A673 (cell line): Measurements from ENCODE around the gene FCN2. TPM values are rescaled to one million over a fixed set of nuclear protein-coding genes. Genes with fewer than 3 reads are reported as not detected.

Experiments
- BruUV-seq: library from RNA; stranded (reverse); fragments of 400-500 nt; replicated peaks from 2 replicates; lab custom pipeline; 2021; lab: Mats Ljungman, UMichigan
- CTCF ChIA-PET: fragments of 300-600 bp; sonication (Branson Sonifier 250); formaldehyde crosslinking; loops from one replicate; lab custom pipeline; 2022; ENCODE audit warnings: antibody characterized with exemption; lab: Charles Lee
- POLR2A ChIA-PET: fragments of 300-600 bp; sonication (Branson Sonifier 250); formaldehyde crosslinking; loops from one replicate; lab custom pipeline; 2022; ENCODE audit warnings: antibody characterized with exemption; ENCODE audit not compliant: low non-redundant PET; lab: Charles Lee
- DNase-seq: peaks from one replicate; pipeline ENCODE4 v3.0.0-alpha.2; 2015; ENCODE audit warnings: low spot score
- H3K27ac ChIP-seq: fragments of 200-600 bp; sonication (generic); 2 replicates; pipeline ENCODE4 v1.5.1; 2016; ENCODE audit warnings: mixed run types, low read depth, mild to moderate bottlenecking, mixed read lengths, antibody characterized with exemption, low read length; ENCODE audit not compliant: poor library complexity, severe bottlenecking
- H3K27me3 ChIP-seq: fragments of 200-600 bp; sonication (generic); replicated peaks from 2 replicates; pipeline ENCODE4 v1.6.1; 2017; ENCODE audit warnings: mixed run types, low read depth, mild to moderate bottlenecking, mixed read lengths, antibody characterized with exemption, low read length; ENCODE audit not compliant: insufficient read depth, poor library complexity
- H3K36me3 ChIP-seq: fragments of 200-600 bp; sonication (generic); 2 replicates; pipeline ENCODE4 v1.6.1; 2016; ENCODE audit warnings: mixed run types, mild to moderate bottlenecking, mixed read lengths, antibody characterized with exemption, low read length; ENCODE audit not compliant: insufficient read depth, poor library complexity, severe bottlenecking
- H3K4me1 ChIP-seq: fragments of 200-600 bp; sonication (generic); 2 replicates; pipeline ENCODE4 v1.6.1; 2017; ENCODE audit warnings: mixed run types, mild to moderate bottlenecking, mixed read lengths, antibody characterized with exemption, low read length; ENCODE audit not compliant: insufficient read depth, poor library complexity, severe bottlenecking
- H3K4me3 ChIP-seq: fragments of 200-600 bp; sonication (generic); 2 replicates; pipeline ENCODE4 v1.5.1; 2016; ENCODE audit warnings: low read depth, mixed run types, mild to moderate bottlenecking, mixed read lengths, low read length; ENCODE audit not compliant: poor library complexity, severe bottlenecking
- H3K9me3 ChIP-seq: fragments of 200-600 bp; sonication (generic); 2 replicates; pipeline ENCODE4 v1.6.1; 2016; ENCODE audit warnings: mixed run types, low read depth, mild to moderate bottlenecking, mixed read lengths, antibody characterized with exemption, low read length; ENCODE audit not compliant: poor library complexity, severe bottlenecking
- EZH2 ChIP-seq: fragments of 200-600 bp; sonication (generic); IDR thresholded peaks from 2 replicates; pipeline ENCODE4 v1.6.1; 2017; ENCODE audit warnings: borderline replicate concordance, low read depth, mild to moderate bottlenecking, mixed read lengths, antibody characterized with exemption, low read length; ENCODE audit not compliant: poor library complexity, severe bottlenecking
- intact Hi-C: fragments of 100-400 bp; cut with micrococcal nuclease; formaldehyde crosslinking; loops from one replicate; pipeline ENCODE4 v1.10.0; 2022; ENCODE audit not compliant: unreplicated experiment
- total RNA-seq: library from RNA; stranded (reverse); gene quantifications from 2 replicates; pipeline ENCODE4 v1.2.3, GENCODE V29; 2021
- TF ChIP-seq, protein P1 (sequence below): fragments of 300-800, 200-600 bp; sonication (generic); conservative IDR thresholded peaks from 2 replicates; pipeline ENCODE4 v1.5.1; 2017; ENCODE audit warnings: low read depth, mild to moderate bottlenecking, antibody characterized with exemption, low read length, moderate library complexity, mixed read lengths

FCN2 gene
- total RNA-seq, 1 experiment from 2014 or later = not detected

DNA sequence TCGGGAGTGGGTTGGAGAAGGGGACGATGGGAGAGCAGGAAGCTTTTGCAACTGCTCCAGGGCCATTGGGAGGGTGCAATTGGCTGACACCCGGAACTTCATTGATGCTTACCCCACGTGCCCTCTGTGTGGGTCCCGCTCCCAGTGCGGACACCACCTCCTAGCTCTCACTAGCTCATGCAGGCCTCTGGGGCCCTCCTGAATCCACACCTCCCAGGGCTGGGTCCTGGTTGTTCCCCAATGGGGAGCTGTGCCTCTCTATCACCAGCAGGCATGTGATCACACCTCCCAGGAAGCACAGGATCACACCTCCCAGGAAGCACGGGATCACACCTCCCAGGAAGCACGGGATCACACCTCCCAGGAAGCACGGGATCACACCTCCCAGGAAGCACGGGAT is 32.1 kb upstream of the FCN2 start:
- CTCF ChIA-PET = no interaction called here
- TF ChIP-seq, protein P1, sequence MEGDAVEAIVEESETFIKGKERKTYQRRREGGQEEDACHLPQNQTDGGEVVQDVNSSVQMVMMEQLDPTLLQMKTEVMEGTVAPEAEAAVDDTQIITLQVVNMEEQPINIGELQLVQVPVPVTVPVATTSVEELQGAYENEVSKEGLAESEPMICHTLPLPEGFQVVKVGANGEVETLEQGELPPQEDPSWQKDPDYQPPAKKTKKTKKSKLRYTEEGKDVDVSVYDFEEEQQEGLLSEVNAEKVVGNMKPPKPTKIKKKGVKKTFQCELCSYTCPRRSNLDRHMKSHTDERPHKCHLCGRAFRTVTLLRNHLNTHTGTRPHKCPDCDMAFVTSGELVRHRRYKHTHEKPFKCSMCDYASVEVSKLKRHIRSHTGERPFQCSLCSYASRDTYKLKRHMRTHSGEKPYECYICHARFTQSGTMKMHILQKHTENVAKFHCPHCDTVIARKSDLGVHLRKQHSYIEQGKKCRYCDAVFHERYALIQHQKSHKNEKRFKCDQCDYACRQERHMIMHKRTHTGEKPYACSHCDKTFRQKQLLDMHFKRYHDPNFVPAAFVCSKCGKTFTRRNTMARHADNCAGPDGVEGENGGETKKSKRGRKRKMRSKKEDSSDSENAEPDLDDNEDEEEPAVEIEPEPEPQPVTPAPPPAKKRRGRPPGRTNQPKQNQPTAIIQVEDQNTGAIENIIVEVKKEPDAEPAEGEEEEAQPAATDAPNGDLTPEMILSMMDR = no peak
- TF ChIP-seq EZH2 = no peak

DNA sequence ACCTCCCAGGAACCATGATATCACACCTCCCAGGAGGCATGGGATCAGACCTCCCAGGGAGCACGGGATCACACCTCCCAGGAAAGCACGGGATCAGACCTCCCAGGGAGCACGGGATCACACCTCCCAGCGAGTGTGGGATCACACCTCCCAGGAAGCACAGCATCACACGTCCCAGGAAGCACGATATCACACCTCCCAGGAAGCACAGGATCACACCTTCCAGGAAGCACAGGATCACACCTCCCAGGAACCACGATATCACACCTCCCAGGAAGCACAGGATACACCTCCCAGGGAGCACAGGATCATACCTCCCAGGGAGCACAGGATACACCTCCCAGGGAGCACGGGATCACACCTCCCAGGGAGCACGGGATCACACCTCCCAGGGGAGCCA is 30.0 kb upstream of the FCN2 start:
- H3K4me1 ChIP-seq = no peaks in the 10 kb centered on the region
- H3K9me3 ChIP-seq = peaks cover 9% of the 10 kb centered on the region
- no peak overlapping the region for H3K4me3 ChIP-seq
- no peak overlapping the region for H3K27ac ChIP-seq
- no peaks in the 10 kb centered on the region for H3K36me3 ChIP-seq
- ChIA-PET CTCF (no interaction called here), POLR2A (no interaction called here)
- TF ChIP-seq, protein P1 = no peak
- TF ChIP-seq EZH2 = no peak
- no peak for DNase-seq
- intact Hi-C loops = no loop called here
- no peaks in the 10 kb centered on the region for H3K27me3 ChIP-seq
- no TSS peak for BruUV-seq

More for the DNA sequence above, 32.1 kb upstream of the FCN2 start:
- no peak overlapping the region for H3K27ac ChIP-seq
- POLR2A ChIA-PET = no interaction called here
- H3K4me3 ChIP-seq = no peak overlapping the region
- no peaks in the 10 kb centered on the region for H3K27me3 ChIP-seq
- intact Hi-C loops = no loop called here
- H3K4me1 ChIP-seq = no peaks in the 10 kb centered on the region
- DNase-seq = no peak
- H3K36me3 ChIP-seq = no peaks in the 10 kb centered on the region
- peaks cover 9% of the 10 kb centered on the region for H3K9me3 ChIP-seq
- BruUV-seq = no TSS peak

DNA sequence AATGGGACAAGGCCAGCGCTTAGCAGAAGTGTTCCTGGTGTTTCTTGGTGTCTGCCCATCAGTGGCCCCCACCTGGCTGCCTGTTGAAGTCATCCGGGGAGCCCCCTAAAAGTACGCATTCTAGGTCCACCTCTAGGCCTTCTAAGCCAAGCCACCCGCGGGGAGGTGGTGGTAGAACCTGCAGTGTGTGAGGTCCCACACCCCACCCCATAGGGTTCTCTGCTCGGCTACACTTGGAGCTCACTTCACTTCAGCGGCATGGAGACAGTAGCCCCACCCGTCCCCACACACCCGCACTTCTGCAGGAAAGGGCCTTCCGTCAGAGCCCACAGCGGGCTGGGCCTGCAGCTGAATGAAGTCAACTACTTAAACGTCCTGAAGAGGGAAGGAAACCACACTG is 29.6 kb upstream of the FCN2 start:
- H3K4me3 ChIP-seq = no peak overlapping the region
- H3K27ac ChIP-seq = no peak overlapping the region
- intact Hi-C loops = no loop called here
- ChIA-PET POLR2A (no interaction called here), CTCF (no interaction called here)
- H3K9me3 ChIP-seq = peaks cover 9% of the 10 kb centered on the region
- no peaks in the 10 kb centered on the region for H3K36me3 ChIP-seq
- no peaks in the 10 kb centered on the region for H3K4me1 ChIP-seq
- no peak for DNase-seq
- BruUV-seq = no TSS peak
- H3K27me3 ChIP-seq = no peaks in the 10 kb centered on the region
- no peak for TF ChIP-seq EZH2
- TF ChIP-seq, protein P1 = no peak
